ENCODE results near the gene RECQL5.
A peak's percentile ranks its signal among the peaks of the same experiment; 100 is the strongest.

Gene RECQL5

GRCh38 chr17:75634754-75635609 lies 32.0 kb downstream of the RECQL5 start:
- DNase-seq (ENCODE audit: low read depth in 1 of 2, low spot score in 1 of 2), result no peak

- no peak for DNase-seq (ENCODE audit: low read depth in 1 of 2, low spot score in 1 of 2)
Observed at GRCh38 chr17:75634376-75634740, 32.6 kb downstream of the RECQL5 start.

GRCh38 chr17:75633486-75634375 lies 33.2 kb downstream of the RECQL5 start:
- DNase-seq (ENCODE audit: low read depth in 1 of 2, low spot score in 1 of 2), result no peak

- DNase-seq (ENCODE audit: low read depth in 1 of 2, low spot score in 1 of 2), result peak; percentile 74 to 75
Observed at GRCh38 chr17:75632863-75633485, 34.0 kb downstream of the RECQL5 start, which contains the start of gene SMIM5. Gene SMIM5, plus strand, starts transcription at chr17:75633434. Its CDS starts 6,768 bp downstream, at chr17:75640202.

- no peak for DNase-seq (ENCODE audit: low read depth in 1 of 2, low spot score in 1 of 2)
Observed at GRCh38 chr17:75632428-75632827, 34.5 kb downstream of the RECQL5 start.

GRCh38 chr17:75631353-75631752 lies 35.6 kb downstream of the RECQL5 start:
- DNase-seq (ENCODE audit: low read depth in 1 of 2, low spot score in 1 of 2), result no peak

- DNase-seq (ENCODE audit: low read depth in 1 of 2, low spot score in 1 of 2), result no peak
Observed at GRCh38 chr17:75630071-75630917, 36.7 kb downstream of the RECQL5 start.

- no peak for DNase-seq (ENCODE audit: low read depth in 1 of 2, low spot score in 1 of 2)
Observed at GRCh38 chr17:75629157-75629556, 37.8 kb downstream of the RECQL5 start.

- DNase-seq (ENCODE audit: low read depth in 1 of 2, low spot score in 1 of 2), result no peak
Observed at GRCh38 chr17:75628425-75628824, 38.5 kb downstream of the RECQL5 start.

- DNase-seq (ENCODE audit: low read depth in 1 of 2, low spot score in 1 of 2), result no peak
Observed at GRCh38 chr17:75627094-75627493, 39.9 kb downstream of the RECQL5 start.

- no peak for DNase-seq (ENCODE audit: low read depth in 1 of 2, low spot score in 1 of 2)
Observed at GRCh38 chr17:75626496-75627038, 40.4 kb downstream of the RECQL5 start.

GRCh38 chr17:75625813-75626486 lies 41.0 kb downstream of the RECQL5 start:
- no peak for DNase-seq (ENCODE audit: low read depth in 1 of 2, low spot score in 1 of 2)

- DNase-seq (ENCODE audit: low read depth in 1 of 2, low spot score in 1 of 2), result no peak
Observed at GRCh38 chr17:75624714-75625345, 42.1 kb downstream of the RECQL5 start.

GRCh38 chr17:75624021-75624420 lies 42.9 kb downstream of the RECQL5 start:
- DNase-seq (ENCODE audit: low read depth in 1 of 2, low spot score in 1 of 2), result no peak

- no peak for DNase-seq (ENCODE audit: low read depth in 1 of 2, low spot score in 1 of 2)
Observed at GRCh38 chr17:75623386-75623785, 43.6 kb downstream of the RECQL5 start.

GRCh38 chr17:75622771-75623273 lies 44.1 kb downstream of the RECQL5 start:
- no peak for DNase-seq (ENCODE audit: low read depth in 1 of 2, low spot score in 1 of 2)

GRCh38 chr17:75622076-75622475 lies 44.9 kb downstream of the RECQL5 start:
- DNase-seq (ENCODE audit: low read depth in 1 of 2, low spot score in 1 of 2), result no peak

GRCh38 chr17:75621489-75621888 lies 45.5 kb downstream of the RECQL5 start:
- no peak for DNase-seq (ENCODE audit: low read depth in 1 of 2, low spot score in 1 of 2)

Measured in activated T-helper 1 cell treated with anti-CD3 and anti-CD28 coated beads, Interleukin-2, amount 50 U/mL, for 16 hours (primary cell).